Measurements from ENCODE around the gene SEMA3F. TPM values are rescaled to one million over a fixed set of nuclear protein-coding genes. Genes with fewer than 3 reads are reported as not detected.

Gene SEMA3F
- total and polyA plus RNA-seq, 2 of the 4 experiments (the other 2 are of a cell fraction), result 7.3 to 23.3 TPM

DNA sequence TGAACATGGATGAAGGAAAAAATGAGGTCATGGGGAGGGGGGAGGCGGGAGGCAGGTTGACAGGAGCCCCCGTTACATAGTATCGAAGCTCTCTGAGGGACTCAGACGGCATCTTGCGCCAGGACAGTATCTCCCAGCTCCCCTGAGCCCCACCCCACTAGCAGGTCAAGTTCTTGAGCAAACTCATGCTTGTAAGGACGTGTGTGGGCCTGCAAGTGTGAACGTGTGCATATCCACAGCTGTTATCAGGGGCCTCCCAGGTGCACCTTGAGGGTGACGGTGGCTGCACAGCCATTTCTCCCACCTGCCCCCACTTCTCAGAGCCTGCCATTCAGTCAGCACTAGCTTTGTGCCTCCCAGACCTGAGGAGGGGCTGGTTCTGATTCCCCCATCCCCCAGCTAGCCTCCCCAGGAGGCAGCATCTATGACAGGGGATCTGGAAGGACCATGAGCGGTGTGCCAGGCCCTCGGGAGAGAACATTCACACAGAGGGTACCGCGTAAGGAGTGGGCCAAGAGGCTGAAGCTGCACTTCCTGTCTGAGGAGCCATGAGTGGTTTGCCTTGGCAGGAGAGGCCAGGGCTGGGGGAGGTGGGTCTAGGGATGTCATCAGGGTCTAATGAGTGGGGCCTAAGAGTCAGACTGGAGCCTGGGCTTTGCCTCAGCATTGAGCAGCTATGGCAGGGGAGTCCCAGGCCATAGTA lies 2.9 kb downstream of the SEMA3F start (continued):
- TF ChIP-seq RAD21 (IDR thresholded peaks at IDR 0.05; ENCODE audit: low read length) (no peak), NFE2L2 (IDR thresholded peaks at IDR 0.05; ENCODE audit: low read depth, low read length) (no peak)

DNA sequence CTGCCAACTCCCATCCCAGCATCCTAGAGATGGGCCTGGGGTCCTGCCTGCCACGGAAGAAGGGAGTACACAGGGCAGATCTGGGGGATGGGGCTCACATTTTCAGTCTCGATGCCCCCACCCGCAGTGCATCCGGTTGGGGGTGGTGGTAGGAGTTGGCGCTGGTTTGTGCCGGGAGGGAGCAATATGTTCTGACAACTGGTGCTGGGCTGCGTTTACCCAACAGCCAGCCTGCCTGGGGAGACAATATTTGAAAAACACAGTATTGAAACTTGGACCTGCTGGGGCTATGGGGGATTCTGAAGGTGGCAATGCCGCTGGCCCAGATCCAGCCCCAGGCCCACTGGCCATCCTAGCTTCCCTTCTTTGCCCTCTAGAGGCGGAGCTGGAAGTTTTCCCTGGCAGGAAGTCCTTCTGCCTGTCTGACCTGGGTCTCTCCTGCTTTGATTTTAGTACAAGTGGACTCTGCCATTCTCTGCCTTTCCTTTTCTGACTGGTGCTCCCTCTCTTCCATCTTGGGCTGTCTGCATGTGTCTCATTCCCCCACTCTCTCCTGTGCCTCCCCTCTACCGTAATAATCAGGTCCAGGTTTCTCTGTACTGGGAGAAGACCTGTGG lies 3.5 kb downstream of the SEMA3F start:
- POLR2A ChIA-PET (ENCODE audit: unreplicated experiment), result no interaction called here
- intact Hi-C loops (cut with micrococcal nuclease), result no loop called here
- TF ChIP-seq FOS (IDR thresholded peaks at IDR 0.05; ENCODE audit: low read depth, low read length), result no peak
- no peak for TF ChIP-seq NFE2L2 (IDR thresholded peaks at IDR 0.05; ENCODE audit: low read depth, low read length)
- TF ChIP-seq RAD21 (IDR thresholded peaks at IDR 0.05; ENCODE audit: low read length), result no peak
- TF ChIP-seq MAZ (IDR thresholded peaks at IDR 0.05; ENCODE audit: borderline replicate concordance, low read depth, low read length), result no peak
- TF ChIP-seq, protein P1, sequence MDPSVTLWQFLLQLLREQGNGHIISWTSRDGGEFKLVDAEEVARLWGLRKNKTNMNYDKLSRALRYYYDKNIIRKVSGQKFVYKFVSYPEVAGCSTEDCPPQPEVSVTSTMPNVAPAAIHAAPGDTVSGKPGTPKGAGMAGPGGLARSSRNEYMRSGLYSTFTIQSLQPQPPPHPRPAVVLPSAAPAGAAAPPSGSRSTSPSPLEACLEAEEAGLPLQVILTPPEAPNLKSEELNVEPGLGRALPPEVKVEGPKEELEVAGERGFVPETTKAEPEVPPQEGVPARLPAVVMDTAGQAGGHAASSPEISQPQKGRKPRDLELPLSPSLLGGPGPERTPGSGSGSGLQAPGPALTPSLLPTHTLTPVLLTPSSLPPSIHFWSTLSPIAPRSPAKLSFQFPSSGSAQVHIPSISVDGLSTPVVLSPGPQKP (IDR thresholded peaks at IDR 0.05; ENCODE audit: borderline replicate concordance, low read depth, low read length), result no peak
- no peak for TF ChIP-seq CHD1 (IDR thresholded peaks at IDR 0.05; ENCODE audit: low read depth, low read length)
- no peak for TF ChIP-seq BHLHE40 (IDR thresholded peaks at IDR 0.05; ENCODE audit: low read depth, low read length)
- no peak for TF ChIP-seq RFX5 (IDR thresholded peaks at IDR 0.05; ENCODE audit: low read depth, low read length)
- no peak for TF ChIP-seq POLR2A (IDR thresholded peaks at IDR 0.05; ENCODE audit: low read depth, low read length)
- no peak for TF ChIP-seq RCOR1 (IDR thresholded peaks at IDR 0.05; ENCODE audit: insufficient replicate concordance, low read length)
- TF ChIP-seq, protein P2, sequence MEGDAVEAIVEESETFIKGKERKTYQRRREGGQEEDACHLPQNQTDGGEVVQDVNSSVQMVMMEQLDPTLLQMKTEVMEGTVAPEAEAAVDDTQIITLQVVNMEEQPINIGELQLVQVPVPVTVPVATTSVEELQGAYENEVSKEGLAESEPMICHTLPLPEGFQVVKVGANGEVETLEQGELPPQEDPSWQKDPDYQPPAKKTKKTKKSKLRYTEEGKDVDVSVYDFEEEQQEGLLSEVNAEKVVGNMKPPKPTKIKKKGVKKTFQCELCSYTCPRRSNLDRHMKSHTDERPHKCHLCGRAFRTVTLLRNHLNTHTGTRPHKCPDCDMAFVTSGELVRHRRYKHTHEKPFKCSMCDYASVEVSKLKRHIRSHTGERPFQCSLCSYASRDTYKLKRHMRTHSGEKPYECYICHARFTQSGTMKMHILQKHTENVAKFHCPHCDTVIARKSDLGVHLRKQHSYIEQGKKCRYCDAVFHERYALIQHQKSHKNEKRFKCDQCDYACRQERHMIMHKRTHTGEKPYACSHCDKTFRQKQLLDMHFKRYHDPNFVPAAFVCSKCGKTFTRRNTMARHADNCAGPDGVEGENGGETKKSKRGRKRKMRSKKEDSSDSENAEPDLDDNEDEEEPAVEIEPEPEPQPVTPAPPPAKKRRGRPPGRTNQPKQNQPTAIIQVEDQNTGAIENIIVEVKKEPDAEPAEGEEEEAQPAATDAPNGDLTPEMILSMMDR (conservative IDR thresholded peaks at IDR 0.05; ENCODE audit: low read depth, low read length), result no peak

More for the DNA sequence above, 3.5 kb downstream of the SEMA3F start:
- Histone ChIP-seq H4K20me1 (ENCODE audit: insufficient read depth, low read length) (0 out of 2 replicates have a peak, but pooled peaks cover 4% of the 10 kb centered on the region), H3K9ac (ENCODE audit: low read depth, low read length) (no peak overlapping the region), H2BK15ac (ENCODE audit: low read depth, low read length) (no peak overlapping the region), H3K9me1 (ENCODE audit: insufficient read depth, low read length) (peaks cover 11% of the 10 kb centered on the region), H3K9me3 (ENCODE audit: control insufficient read depth, insufficient read depth, low read length) (no peaks in the 10 kb centered on the region), H3K36me3 (ENCODE audit: control insufficient read depth, insufficient read depth, low read length) (peaks cover 14% of the 10 kb centered on the region; the same call in 1 of the 2 replicates), H2AK9ac (replicated peaks; ENCODE audit: low read depth, low read length, poor library complexity) (peak overlapping the region; percentile 88), H2BK20ac (ENCODE audit: low read depth, low read length) (no peak overlapping the region), H2AFZ (replicated peaks; ENCODE audit: low read length, poor library complexity) (no peak overlapping the region), H2BK120ac (ENCODE audit: low read depth, low read length) (no peak overlapping the region), H4K91ac (ENCODE audit: insufficient read depth, low read depth, low read length) (no peak overlapping the region), H4K8ac (ENCODE audit: low read depth in 2 of 2, low read length in 2 of 2) (peak overlapping the region in 1 of 2 experiments; percentile 27; a peak in 1 of 4 replicates), H3K56ac (ENCODE audit: extremely low read depth, insufficient read depth, low read length) (no peak overlapping the region), H3K4ac (ENCODE audit: low read depth, low read length) (peak overlapping the region; percentile 43; the same call in 1 of the 2 replicates), H3K4me1 (ENCODE audit: control insufficient read depth, insufficient read depth, low read length) (peaks cover 34% of the 10 kb centered on the region), H3K23ac (ENCODE audit: low read depth, low read length) (no peak overlapping the region), H2AK5ac (ENCODE audit: low read depth, low read length) (peak overlapping the region; percentile 90; the same call in 1 of the 2 replicates), H4K5ac (ENCODE audit: low read depth, low read length) (no peak overlapping the region), H3K27ac (ENCODE audit: insufficient read depth, low read length) (no peak overlapping the region), H3K79me1 (ENCODE audit: low read depth in 1 of 2, low read length in 2 of 2) (peaks cover 8 to 63% of the 10 kb centered on the region in 2 experiments; a peak in 3 of 4 replicates), H3K4me2 (ENCODE audit: low read depth, low read length) (no peak overlapping the region), H3K4me3 (ENCODE audit: insufficient read depth, low read depth, low read length) (no peak overlapping the region), H2BK5ac (ENCODE audit: low read depth, low read length, poor library complexity, severe bottlenecking) (no peak overlapping the region), H3K18ac (ENCODE audit: low read depth, low read length) (no peak overlapping the region), H3K27me3 (ENCODE audit: control insufficient read depth, insufficient read depth, low read length) (peaks cover 4% of the 10 kb centered on the region; the same call in 1 of the 2 replicates), H3K14ac (replicated peaks; ENCODE audit: low read depth, low read length) (no peak overlapping the region)
- no peak for DNase-seq
- in situ Hi-C loops (cut with MboI; ENCODE audit: low sequenced_read_pairs) (no loop called here), dilution Hi-C loops (cut with HindIII; ENCODE audit: low sequenced_read_pairs, unreplicated experiment) (no loop called here)
- CTCF ChIA-PET, result no interaction called here
- no TSS peak for BruUV-seq (replicated peaks)
- no peak for ATAC-seq (ENCODE audit: low read depth)
- 93% methylated on average over 5 of the region's 10 CpGs; no CpG with 5 or more reads in 1 of the 2 experiments for WGBS, 2 experiments (ENCODE audit: extremely low coverage in 2 of 2, insufficient read length in 1 of 2)
